HepG2 (cell line): ENCODE data around the gene SCAND1. TPM values are rescaled to one million over a fixed set of nuclear protein-coding genes. Genes with fewer than 3 reads are reported as not detected.

Experiments
- ATAC-seq: fragments of 200-7000 bp; cut with Tn5 transposase; 3 replicates; pipeline ENCODE4 v1.9.1; 2020; ENCODE audit warnings: mild to moderate bottlenecking, moderate library complexity
- BruUV-seq: library from RNA; stranded (reverse); fragments of 400-500 nt; replicated peaks from 2 replicates; lab custom pipeline; 2021; lab: Mats Ljungman, UMichigan
- CTCF ChIA-PET: fragments of 300-600 bp; formaldehyde crosslinking; extraction: SDS; loops from one replicate; lab custom pipeline; 2021; ENCODE audit warnings: low total read pairs, inconsistent platforms, low intra/inter-chr PET ratio; lab: Yijun Ruan, JAX
- POLR2A ChIA-PET: fragments of 350-600 bp; sonication (Branson Sonifier 250); formaldehyde crosslinking; loops from one replicate; lab custom pipeline; 2020; ENCODE audit warnings: antibody characterized with exemption, inconsistent platforms; lab: Yijun Ruan, JAX
- DNase-seq: peaks from one replicate; pipeline ENCODE4 v3.0.0-alpha.2; 2015; ENCODE audit warnings: low spot score
- FAIRE-seq: peaks from 3 replicates; lab custom pipeline; 2011; peaks lifted over from hg19 to GRCh38; lab: Jason Lieb, UNC
- H2AFZ ChIP-seq: one replicate; pipeline ENCODE4 v1.6.1; 2011; ENCODE audit warnings: low read length, inconsistent platforms
- H3K27ac ChIP-seq: fragments of 300-600 bp; 3 replicates; pipeline ENCODE4 v1.8.0; 2011; ENCODE audit warnings: mixed run types, mild to moderate bottlenecking, mixed read lengths, low read length, inconsistent platforms; ENCODE audit not compliant: insufficient read depth; ENCODE audit errors: extremely low read length
- H3K27me3 ChIP-seq, 2 experiments: fragments of 200-600 bp in 1 of 2; 2 replicates in 1 of 2; 3 replicates in 1 of 2; pipeline versions ENCODE4 v1.6.0 to v1.8.0; 2011; ENCODE audit warnings: low read length in 2 of 2, mild to moderate bottlenecking in 2 of 2, moderate library complexity in 2 of 2, inconsistent platforms in 1 of 2; ENCODE audit not compliant: insufficient read depth in 2 of 2, control insufficient read depth in 1 of 2
- H3K36me3 ChIP-seq, 2 experiments: fragments of 200-600 bp in 1 of 2; replicated peaks in 1 of 2; 2 replicates in 1 of 2; 3 replicates in 1 of 2; pipeline versions ENCODE4 v1.5.1 to v1.8.0; 2011; ENCODE audit warnings: low read length in 2 of 2, inconsistent platforms in 1 of 2; ENCODE audit not compliant: insufficient read depth in 2 of 2, control insufficient read depth in 1 of 2
- H3K4me1 ChIP-seq: 2 replicates; pipeline ENCODE4 v1.5.1; 2012; ENCODE audit warnings: low read length, inconsistent platforms; ENCODE audit not compliant: insufficient read depth
- H3K4me2 ChIP-seq: 2 replicates; pipeline ENCODE4 v1.6.0; 2011; ENCODE audit warnings: low read depth, low read length, inconsistent platforms
- H3K4me3 ChIP-seq, 3 experiments: fragments of 200-600 bp in 1 of 3; sonication (generic), shearing (Covaris generic) in 1 of 3; replicated peaks in 1 of 3; 2 replicates each; pipeline ENCODE4 v1.5.1; 2011 to 2016; ENCODE audit warnings: low read length in 3 of 3, inconsistent platforms in 2 of 3, low read depth in 2 of 3, mild to moderate bottlenecking in 2 of 3, control low read depth in 1 of 3, mixed read lengths in 1 of 3; ENCODE audit not compliant: insufficient read depth in 1 of 3
- H3K79me2 ChIP-seq: one replicate; pipeline ENCODE4 v1.6.1; 2011; ENCODE audit warnings: low read length, inconsistent platforms; ENCODE audit not compliant: insufficient read depth
- H3K9ac ChIP-seq: 2 replicates; pipeline ENCODE4 v1.6.0; 2011; ENCODE audit warnings: mild to moderate bottlenecking, low read depth, low read length, inconsistent platforms; ENCODE audit not compliant: insufficient read depth
- H3K9me3 ChIP-seq: 2 replicates; pipeline ENCODE4 v1.5.1; 2012; ENCODE audit warnings: mild to moderate bottlenecking, low read length
- H4K20me1 ChIP-seq: 2 replicates; pipeline ENCODE4 v1.6.0; 2011; ENCODE audit warnings: inconsistent platforms, mild to moderate bottlenecking, low read length, moderate library complexity; ENCODE audit not compliant: insufficient read depth
- ATAD3A ChIP-seq: sonication (generic); formaldehyde crosslinking; IDR thresholded peaks from 2 replicates; pipeline ENCODE4 v1.4.0; 2020; ENCODE audit warnings: missing genetic modification reagents
- ATF2 ChIP-seq: sonication (generic); formaldehyde crosslinking; IDR thresholded peaks from 2 replicates; pipeline ENCODE4 v1.4.0; 2020; ENCODE audit warnings: missing genetic modification reagents
- CHD2 ChIP-seq: IDR thresholded peaks from 2 replicates; pipeline ENCODE4 v1.6.1; 2011; ENCODE audit warnings: low read depth, low read length, improper control_type of control experiment
- HIVEP1 ChIP-seq: sonication (generic); formaldehyde crosslinking; IDR thresholded peaks from 2 replicates; pipeline ENCODE4 v1.4.0; 2020; ENCODE audit warnings: mild to moderate bottlenecking, missing genetic modification reagents
- RFX5 ChIP-seq: IDR thresholded peaks from 2 replicates; pipeline ENCODE4 v1.6.1; 2011; ENCODE audit warnings: low read depth, low read length, improper control_type of control experiment
- ZFAT ChIP-seq: sonication (generic); formaldehyde crosslinking; conservative IDR thresholded peaks from 2 replicates; pipeline ENCODE4 v1.8.1; 2023; ENCODE audit warnings: missing genetic modification reagents, inconsistent platforms
- WGBS: methylation state at CpG from one replicate; pipeline ENCODE4 v1.1.6; 2017; ENCODE audit warnings: low lambda C conversion rate; 5-methylcytosine and 5-hydroxymethylcytosine counted together
- in situ Hi-C: cut with HindIII; loops from 2 replicates; pipeline ENCODE4 v1.10.0; 2017; ENCODE audit warnings: low pct_unique_long_range_greater_than_20kb; ENCODE audit not compliant: extremely low pct_ligation_motif_present
- intact Hi-C: fragments of 100-400 bp; cut with micrococcal nuclease; formaldehyde crosslinking; loops from one replicate; pipeline ENCODE4 v1.10.0; 2022; ENCODE audit not compliant: unreplicated experiment
- polyA plus RNA-seq, 8 experiments: library from polyadenylated mRNA; depleted of rRNA in 3 of 8; stranded (reverse) in 7 of 8; unstranded in 1 of 8; fragments of >200 nt; fragmentation: Illumina TruSeq in 4 of 8; extraction: Trizol in 4 of 8; gene quantifications; 2 replicates each; pipeline versions ENCODE4 v1.2.1 to v1.2.3, GENCODE V29; 2011 to 2016; ENCODE audit warnings: low read depth in 4 of 8, missing spikeins in 1 of 8, mixed read lengths in 1 of 8; ENCODE audit not compliant: insufficient read depth in 1 of 8
- total RNA-seq, 5 experiments: library from RNA; depleted of rRNA; stranded (reverse); fragments of >200 nt; fragmentation: Illumina TruSeq; extraction: Trizol; gene quantifications; 2 replicates each; pipeline ENCODE4 v1.2.3, GENCODE V29; 2016; ENCODE audit warnings: low read depth in 1 of 5

Gene SCAND1
- total and polyA plus RNA-seq, 2 of the 13 experiments (the other 11 are each of a cell fraction or from before 2014, with no cell fraction given) = 19.3 to 109 TPM

GRCh38 chr20:35967979-35968640 is 13.8 kb upstream of the SCAND1 start, which contains the start of gene CNBD2 (continued):
- TF ChIP-seq ATF2 (CRISPR knock-in tag) = no peak
- no peak for TF ChIP-seq ATAD3A
- TF ChIP-seq CHD2 = no peak
- no peak for TF ChIP-seq RFX5
- no peak for TF ChIP-seq ZFAT (CRISPR knock-in tag)

- no peaks in the 10 kb centered on the region for H3K9me3 ChIP-seq
- POLR2A ChIA-PET = interaction anchor here (3.5 kb wide), 1 partner anchor 10 kb away, joined by 14 read pairs; the partner anchor contains the start of gene SCAND1
- no TSS peak for BruUV-seq
- intact Hi-C loops = no loop called here
- DNase-seq = no peak
- H3K9ac ChIP-seq = no peak overlapping the region
- no peak overlapping the region for H2AFZ ChIP-seq
- H3K79me2 ChIP-seq = no peaks in the 10 kb centered on the region
- ATAC-seq = no peak
- H3K4me3 ChIP-seq = no peak overlapping the region
- no peak for FAIRE-seq
- no peak overlapping the region for H3K4me2 ChIP-seq
- no peaks in the 10 kb centered on the region for H3K36me3 ChIP-seq
- in situ Hi-C loops = no loop called here
- no peaks in the 10 kb centered on the region for H4K20me1 ChIP-seq
- CTCF ChIA-PET = no interaction called here
- H3K4me1 ChIP-seq = no peaks in the 10 kb centered on the region
- 53% methylated on average over 4 of the region's 4 CpGs for WGBS
- no peak for TF ChIP-seq HIVEP1
- no peaks in the 10 kb centered on the region; a peak in 1 of 5 replicates for H3K27me3 ChIP-seq
- H3K27ac ChIP-seq = no peak overlapping the region
Measured at GRCh38 chr20:35963878-35964277, 9.6 kb upstream of the SCAND1 start.
